Measurements from ENCODE around the gene FOXE3. TPM values are rescaled to one million over a fixed set of nuclear protein-coding genes. Genes with fewer than 3 reads are reported as not detected.

The FOXE3 gene
- total RNA-seq, 1 experiment from 2014 or later = not detected

- TF ChIP-seq CDX4 (CRISPR knock-in tag; IDR thresholded peaks at IDR 0.05; ENCODE audit: borderline replicate concordance) (no peak), FOXK1 (CRISPR knock-in tag; IDR thresholded peaks at IDR 0.05) (no peak), ZSCAN18 (CRISPR knock-in tag; IDR thresholded peaks at IDR 0.05) (no peak), JUN (CRISPR knock-in tag; IDR thresholded peaks at IDR 0.05) (no peak), CTCF (IDR thresholded peaks at IDR 0.05) (no peak), TCF7 (CRISPR knock-in tag; IDR thresholded peaks at IDR 0.05; ENCODE audit: low read depth) (no peak), FOXJ3 (CRISPR knock-in tag; IDR thresholded peaks at IDR 0.05; ENCODE audit: borderline replicate concordance) (no peak), ZNF532 (CRISPR knock-in tag; IDR thresholded peaks at IDR 0.05; ENCODE audit: borderline replicate concordance) (no peak), STAT6 (CRISPR knock-in tag; conservative IDR thresholded peaks at IDR 0.05; ENCODE audit: low read depth) (no peak), ERG (CRISPR knock-in tag; IDR thresholded peaks at IDR 0.05) (no peak), ZNF512 (CRISPR knock-in tag; IDR thresholded peaks at IDR 0.05; ENCODE audit: borderline replicate concordance) (no peak), TP53 (CRISPR knock-in tag; IDR thresholded peaks at IDR 0.05) (no peak), FOXP1 (CRISPR knock-in tag; IDR thresholded peaks at IDR 0.05; ENCODE audit: borderline replicate concordance) (no peak), GABPB1 (CRISPR knock-in tag; IDR thresholded peaks at IDR 0.05) (no peak)
These were observed 3.6 kb upstream of the FOXE3 start (continued) for GRCh38 chr1:47412437-47412836.
